ENCODE results near the gene ARMC5. TPM values are rescaled to one million over a fixed set of nuclear protein-coding genes. Genes with fewer than 3 reads are reported as not detected.

ARMC5 gene
- total RNA-seq, 1 experiment from 2014 or later = 6.7 TPM

DNA sequence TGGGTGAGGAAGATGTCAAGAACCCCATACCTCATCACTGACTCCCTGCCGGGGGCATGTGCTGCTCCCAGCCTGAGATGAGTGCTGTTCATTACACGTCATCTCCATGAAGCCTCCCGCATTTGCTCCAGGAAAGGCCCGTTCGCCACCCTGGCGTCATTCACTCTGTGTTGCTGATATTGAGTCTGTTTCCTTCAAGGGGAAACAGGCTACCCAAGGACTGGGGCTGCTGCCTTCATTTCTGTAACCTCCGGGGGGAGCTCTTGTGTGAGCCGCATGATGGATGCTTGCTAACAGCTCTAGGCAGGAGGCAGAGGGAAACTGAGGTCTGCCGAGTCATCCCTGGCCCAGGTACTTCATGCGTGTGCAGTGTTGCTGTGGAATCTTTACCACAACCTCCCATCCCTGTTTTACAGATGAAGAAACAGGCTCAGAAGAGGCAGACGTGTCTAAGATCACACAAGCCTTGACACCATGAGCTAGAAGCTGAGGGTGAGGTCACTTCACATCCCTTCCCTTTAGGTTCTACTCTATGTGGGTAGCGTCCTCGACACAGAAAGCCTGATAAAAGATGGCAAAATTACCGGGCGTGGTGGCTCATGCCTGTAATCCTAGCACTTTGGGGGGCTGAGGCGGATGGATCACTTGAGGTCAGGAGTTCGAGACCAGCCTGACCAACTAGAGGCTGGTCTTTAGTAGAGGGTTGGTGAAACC is 3.5 kb upstream of the ARMC5 start:
- in situ Hi-C loops (cut with HindIII; ENCODE audit: low pct_unique_long_range_greater_than_20kb, low sequenced_read_pairs) = no loop called here
- peak; percentile 44 for DNase-seq (ENCODE audit: low read depth, low spot score)

DNA sequence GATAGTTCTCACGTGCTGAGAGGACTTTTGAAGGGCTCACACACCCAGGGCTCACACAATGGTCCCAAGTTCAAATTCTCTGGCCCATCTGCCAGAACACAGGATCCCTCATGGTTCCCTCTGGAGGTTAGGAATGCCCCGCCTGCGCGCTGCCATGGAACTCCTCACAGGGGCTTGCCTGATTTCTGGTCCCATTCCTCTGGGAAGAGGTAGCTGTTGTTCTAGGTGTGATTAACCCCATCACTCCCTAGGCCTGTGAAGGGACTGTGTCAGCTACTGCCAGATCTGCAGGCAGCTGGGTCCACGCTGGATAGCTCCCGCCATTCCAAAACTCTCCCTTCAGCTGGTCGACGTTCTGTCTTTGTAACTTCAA is 2.3 kb upstream of the ARMC5 start:
- DNase-seq (ENCODE audit: low read depth, low spot score) = no peak
- in situ Hi-C loops (cut with HindIII; ENCODE audit: low pct_unique_long_range_greater_than_20kb, low sequenced_read_pairs) = no loop called here

DNA sequence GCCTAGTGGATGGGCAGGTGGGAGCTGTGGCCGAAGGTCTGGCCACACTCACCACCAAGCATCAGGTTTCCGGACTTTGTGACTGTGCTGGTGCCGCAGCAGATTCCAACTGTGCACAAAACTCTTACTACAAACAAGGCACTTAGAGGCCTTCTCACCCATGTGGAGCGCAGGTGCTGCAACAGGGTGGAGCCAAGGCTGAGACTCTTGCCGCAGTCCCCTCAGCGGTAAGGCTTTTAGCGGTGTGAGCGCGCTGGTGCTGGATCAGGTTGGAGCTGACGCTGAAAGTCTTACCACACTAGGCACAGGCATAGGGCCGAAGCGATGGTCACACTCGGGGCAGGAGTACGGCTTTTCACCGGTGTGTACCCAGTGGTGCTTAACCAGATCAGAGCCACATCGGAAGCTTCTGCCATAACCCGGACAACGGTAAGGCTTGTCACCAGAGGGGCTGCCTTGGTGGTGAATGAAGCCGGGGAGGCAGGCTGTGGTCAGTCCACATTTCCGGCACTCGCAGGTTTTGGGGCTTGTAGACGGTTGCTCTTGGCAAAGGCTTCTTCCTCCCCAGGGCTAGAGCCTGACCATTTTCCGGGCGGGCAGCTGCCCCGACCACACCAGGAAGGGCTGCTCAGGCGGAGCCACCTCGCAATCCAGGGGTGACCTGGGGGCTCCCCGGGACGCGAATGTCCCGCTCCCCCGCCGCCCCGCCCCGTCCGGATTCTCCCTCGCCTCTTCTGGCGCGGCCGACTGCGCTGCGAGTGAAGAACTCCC is 1.0 kb upstream of the ARMC5 start:
- DNase-seq (ENCODE audit: low read depth, low spot score) = peak; percentile 24
- in situ Hi-C loops (cut with HindIII; ENCODE audit: low pct_unique_long_range_greater_than_20kb, low sequenced_read_pairs) = no loop called here

DNA sequence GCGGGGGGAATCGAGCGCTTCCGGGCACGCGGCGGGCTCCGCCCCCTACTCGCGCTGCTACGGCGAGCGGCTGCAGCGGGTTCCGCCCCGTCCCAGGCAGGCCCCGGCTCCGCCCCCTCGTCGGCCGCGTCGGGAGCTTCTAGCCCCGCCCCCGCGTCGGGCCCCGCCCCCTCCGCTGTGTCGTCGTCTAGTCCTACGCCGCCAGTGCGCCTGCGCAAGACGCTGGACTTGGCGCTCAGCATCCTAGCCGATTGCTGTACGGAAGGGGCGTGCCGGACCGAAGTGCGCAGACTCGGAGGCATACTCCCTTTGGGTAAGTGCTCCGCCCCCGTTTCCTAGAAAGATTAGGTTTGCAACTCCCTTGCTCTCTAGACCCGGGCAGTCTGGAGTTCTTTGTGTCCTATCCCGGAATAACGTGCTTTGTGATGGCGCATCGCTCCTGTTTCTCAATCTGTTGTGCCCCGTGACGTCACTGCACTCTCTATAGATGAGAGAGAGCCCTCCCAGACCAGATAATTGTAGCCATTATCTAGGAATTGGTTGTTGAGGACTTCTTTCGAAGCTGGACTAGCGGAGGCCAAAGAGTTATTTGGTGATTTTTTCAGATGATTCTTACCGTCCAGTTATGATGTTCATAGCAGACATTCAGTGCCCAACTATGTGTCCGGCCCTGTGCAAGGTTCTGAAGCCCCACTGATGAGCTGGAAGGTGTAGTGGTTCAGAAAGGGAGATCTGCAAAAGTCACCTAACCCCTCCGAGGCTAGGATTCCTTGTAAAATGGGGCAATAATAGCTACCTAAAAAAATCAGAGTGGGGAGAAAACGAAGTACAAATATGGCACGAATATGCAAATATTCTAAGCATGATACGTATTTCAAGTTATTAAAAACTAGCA is 633 bp downstream of the ARMC5 start:
- DNase-seq (ENCODE audit: low read depth, low spot score) = peak; percentile 99

DNA sequence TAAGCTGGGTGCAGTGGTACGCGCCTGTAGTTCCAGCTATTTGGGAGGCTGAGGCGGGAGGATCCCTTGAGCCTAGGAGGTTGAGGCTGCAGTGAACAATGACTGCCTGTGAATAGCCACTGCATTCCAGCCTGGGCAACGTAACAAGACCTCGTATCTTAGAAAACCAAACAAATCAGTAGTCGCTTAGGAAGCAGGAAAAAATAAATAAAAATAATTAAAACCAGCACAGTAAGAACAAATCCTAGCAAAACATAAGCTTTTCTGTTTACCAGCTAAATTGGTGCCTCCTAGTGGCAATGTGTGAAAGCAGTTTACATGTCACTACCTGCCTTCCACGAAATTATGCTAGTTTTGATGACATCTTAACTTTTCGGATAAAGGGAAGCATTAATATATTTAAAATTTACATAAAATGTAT is 1.3 kb downstream of the ARMC5 start:
- in situ Hi-C loops (cut with HindIII; ENCODE audit: low pct_unique_long_range_greater_than_20kb, low sequenced_read_pairs) = no loop called here
- peak; percentile 56 for DNase-seq (ENCODE audit: low read depth, low spot score)

More for the DNA sequence above, 633 bp downstream of the ARMC5 start:
- in situ Hi-C loops (cut with HindIII; ENCODE audit: low pct_unique_long_range_greater_than_20kb, low sequenced_read_pairs) = no loop called here

DNA sequence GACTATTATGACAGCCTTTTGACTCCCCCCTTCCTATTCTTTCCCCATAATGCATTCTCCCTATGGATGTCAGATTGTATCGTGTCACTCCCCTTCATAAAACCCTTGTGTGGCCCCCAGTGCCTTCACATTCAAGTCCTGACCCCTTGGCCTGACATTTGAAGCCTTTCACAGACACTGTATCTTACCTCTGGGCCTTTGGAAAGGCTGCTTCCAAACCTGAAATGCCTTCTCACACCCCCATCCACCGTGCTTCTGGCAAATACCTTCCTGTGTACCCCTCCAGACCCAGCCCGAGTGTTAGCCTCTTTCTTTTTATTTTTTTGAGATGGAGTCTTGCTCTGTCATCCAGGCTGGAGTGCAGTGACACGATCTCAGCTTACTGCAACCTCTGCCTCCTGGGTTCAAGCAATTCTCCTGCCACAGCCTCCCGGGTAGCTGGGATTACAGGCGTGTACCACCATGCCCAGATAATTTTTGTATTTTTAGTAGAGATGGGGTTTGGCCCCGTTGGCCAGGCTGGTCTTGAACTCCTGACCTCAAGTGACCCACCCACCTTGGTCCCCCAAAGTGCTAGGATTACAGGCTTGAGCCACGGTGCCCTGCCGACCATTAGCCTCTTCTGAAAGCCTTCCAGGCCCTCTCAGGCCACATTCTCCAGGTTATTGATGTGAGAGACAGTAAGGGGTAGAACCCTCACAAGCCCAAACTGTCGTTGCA is 2.1 kb downstream of the ARMC5 start:
- in situ Hi-C loops (cut with HindIII; ENCODE audit: low pct_unique_long_range_greater_than_20kb, low sequenced_read_pairs) = no loop called here
- DNase-seq (ENCODE audit: low read depth, low spot score) = no peak

DNA sequence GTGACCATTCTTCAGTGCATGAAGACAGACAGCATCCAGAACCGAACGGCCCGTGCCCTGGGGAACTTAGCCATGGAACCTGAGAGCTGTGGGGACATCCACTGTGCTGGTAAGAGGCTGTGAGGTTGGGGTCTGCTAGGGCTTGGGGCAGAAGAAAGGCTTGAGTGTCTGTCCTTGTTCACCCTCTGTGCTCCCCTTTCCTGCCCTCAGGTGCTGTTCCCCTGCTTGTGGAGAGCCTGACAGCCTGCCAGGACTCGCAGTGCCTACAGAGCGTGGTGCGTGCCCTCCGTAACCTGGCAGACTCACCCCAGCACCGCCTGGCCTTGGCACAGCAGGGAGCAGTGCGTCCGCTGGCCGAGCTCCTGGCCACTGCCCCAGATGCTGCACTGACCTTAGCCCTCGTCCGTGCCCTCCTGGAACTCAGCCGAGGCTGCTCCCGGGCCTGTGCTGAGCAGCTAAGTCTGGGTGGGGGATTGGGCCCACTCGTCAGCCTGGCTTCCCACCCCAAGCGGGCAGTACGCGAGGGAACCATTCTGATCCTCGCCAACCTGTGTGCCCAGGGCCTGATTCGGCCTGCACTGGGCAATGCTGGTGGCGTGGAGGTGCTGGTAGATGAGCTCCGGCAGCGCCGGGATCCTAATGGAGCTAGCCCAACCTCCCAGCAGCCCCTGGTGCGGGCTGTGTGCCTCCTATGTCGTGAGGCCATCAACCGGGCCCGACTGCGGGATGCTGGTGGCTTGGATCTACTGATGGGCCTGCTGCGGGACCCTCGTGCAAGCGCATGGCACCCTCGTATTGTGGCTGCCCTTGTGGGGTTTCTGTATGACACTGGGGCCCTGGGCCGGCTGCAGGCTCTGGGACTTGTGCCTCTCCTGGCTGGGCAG is 2.9 kb downstream of the ARMC5 start:
- in situ Hi-C loops (cut with HindIII; ENCODE audit: low pct_unique_long_range_greater_than_20kb, low sequenced_read_pairs) = no loop called here
- no peak for DNase-seq (ENCODE audit: low read depth, low spot score)

DNA sequence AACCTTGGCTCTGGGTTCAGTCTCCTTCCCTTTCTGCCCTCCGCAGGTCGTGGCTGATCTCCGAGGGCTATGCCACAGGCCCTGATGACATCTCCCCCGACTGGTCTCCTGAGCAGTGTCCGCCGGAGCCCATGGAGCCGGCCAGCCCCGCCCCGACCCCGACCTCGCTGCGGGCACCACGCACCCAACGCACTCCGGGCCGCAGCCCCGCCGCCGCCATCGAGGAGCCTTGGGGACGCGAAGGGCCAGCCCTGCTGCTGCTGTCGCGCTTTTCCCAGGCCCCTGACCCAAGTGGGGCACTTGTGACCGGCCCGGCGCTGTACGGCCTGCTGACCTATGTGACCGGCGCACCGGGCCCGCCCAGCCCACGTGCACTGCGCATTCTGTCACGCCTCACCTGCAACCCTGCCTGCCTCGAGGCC is 5.1 kb downstream of the ARMC5 start:
- in situ Hi-C loops (cut with HindIII; ENCODE audit: low pct_unique_long_range_greater_than_20kb, low sequenced_read_pairs) = no loop called here
- DNase-seq (ENCODE audit: low read depth, low spot score) = no peak

DNA sequence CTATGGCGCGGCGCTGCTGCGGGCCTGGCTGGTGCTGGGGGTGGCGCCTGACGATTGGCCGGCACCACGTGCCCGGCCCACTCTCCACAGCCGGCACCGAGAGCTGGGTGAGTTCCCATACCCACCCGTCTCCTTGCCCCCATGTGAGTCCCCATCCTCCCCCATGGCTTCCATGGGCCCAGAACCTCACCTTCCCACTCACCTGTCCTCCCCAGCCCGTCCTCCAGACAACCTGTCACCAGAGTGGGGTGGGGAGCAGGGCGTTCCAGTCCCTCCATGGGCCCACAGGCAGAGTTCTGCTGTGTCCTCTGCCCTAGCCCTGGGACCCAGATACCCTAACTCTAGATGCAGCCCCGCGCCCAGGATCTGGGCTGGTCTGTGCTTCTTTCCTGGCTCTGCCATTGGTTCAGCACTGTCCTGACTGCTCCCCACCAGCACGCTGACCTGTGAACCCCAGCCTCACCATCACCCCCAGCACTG is 5.5 kb downstream of the ARMC5 start:
- in situ Hi-C loops (cut with HindIII; ENCODE audit: low pct_unique_long_range_greater_than_20kb, low sequenced_read_pairs) = no loop called here
- no peak for DNase-seq (ENCODE audit: low read depth, low spot score)

DNA sequence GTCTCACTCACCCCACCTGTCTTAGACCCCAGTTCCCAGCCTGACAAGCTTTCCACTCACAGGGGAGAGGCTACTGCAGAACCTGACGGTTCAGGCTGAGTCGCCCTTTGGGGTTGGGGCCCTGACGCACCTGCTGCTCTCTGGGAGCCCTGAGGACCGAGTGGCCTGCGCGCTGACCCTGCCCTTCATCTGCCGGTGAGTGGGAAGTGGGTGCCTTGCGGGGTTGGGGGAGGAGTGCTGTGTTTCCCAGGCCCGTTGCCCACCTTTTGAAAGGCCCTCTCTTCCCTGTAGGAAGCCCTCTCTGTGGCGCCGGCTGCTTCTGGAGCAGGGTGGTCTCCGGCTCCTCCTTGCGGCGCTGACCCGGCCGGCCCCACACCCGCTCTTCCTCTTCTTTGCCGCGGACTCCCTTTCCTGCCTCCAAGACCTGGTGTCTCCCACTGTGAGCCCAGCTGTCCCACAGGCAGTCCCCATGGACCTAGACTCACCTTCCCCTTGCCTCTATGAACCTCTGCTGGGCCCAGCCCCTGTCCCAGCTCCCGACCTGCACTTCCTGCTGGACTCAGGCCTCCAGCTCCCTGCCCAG is 6.6 kb downstream of the ARMC5 start:
- no peak for DNase-seq (ENCODE audit: low read depth, low spot score)
- in situ Hi-C loops (cut with HindIII; ENCODE audit: low pct_unique_long_range_greater_than_20kb, low sequenced_read_pairs) = no loop called here

DNA sequence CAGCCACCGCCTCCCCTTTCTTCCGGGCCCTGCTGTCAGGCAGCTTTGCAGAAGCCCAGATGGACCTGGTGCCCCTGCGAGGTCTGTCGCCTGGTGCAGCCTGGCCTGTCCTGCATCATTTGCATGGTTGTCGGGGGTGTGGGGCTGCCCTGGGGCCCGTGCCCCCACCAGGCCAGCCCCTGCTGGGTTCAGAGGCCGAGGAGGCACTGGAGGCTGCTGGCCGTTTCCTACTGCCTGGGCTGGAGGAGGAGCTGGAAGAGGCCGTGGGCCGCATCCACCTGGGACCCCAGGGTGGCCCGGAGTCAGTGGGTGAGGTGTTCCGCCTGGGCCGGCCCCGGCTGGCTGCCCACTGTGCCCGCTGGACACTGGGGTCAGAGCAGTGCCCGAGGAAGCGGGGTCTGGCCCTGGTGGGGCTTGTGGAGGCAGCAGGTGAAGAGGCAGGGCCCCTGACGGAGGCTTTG is 7.1 kb downstream of the ARMC5 start:
- in situ Hi-C loops (cut with HindIII; ENCODE audit: low pct_unique_long_range_greater_than_20kb, low sequenced_read_pairs) = no loop called here

DNA sequence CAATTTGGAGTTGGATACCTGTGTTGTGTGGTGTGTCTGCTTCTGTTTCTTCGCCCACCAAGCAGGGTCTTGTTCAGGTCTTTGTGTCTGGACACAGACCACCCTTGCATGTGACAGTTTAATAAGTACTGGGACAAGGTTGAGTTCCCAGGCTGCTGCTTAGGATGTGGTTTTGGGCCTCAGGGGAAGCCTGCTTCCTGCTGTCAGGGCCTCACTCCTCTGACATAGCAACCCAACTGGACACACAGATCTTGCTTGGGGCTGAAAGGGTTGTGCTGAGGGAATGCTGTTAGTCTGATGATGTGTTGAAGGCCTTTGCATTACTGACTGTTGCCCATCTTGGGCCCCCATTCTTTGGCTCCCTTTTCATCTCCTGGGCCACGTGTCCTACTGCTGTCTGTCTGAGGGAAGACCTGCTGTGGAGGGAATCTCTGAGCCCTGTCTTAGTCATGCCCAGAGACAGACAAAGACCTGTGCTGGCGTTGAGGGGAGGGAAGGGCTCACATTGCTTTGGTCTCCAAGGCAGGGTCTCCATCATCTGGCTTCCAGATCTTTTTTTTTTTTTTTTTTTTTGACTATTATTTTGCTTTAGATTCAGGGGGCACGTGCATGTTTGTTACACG is 8.0 kb downstream of the ARMC5 start:
- in situ Hi-C loops (cut with HindIII; ENCODE audit: low pct_unique_long_range_greater_than_20kb, low sequenced_read_pairs) = no loop called here
- DNase-seq (ENCODE audit: low read depth, low spot score) = peak; percentile 34

More for the DNA sequence above, 7.1 kb downstream of the ARMC5 start:
- DNase-seq (ENCODE audit: low read depth, low spot score) = no peak

DNA sequence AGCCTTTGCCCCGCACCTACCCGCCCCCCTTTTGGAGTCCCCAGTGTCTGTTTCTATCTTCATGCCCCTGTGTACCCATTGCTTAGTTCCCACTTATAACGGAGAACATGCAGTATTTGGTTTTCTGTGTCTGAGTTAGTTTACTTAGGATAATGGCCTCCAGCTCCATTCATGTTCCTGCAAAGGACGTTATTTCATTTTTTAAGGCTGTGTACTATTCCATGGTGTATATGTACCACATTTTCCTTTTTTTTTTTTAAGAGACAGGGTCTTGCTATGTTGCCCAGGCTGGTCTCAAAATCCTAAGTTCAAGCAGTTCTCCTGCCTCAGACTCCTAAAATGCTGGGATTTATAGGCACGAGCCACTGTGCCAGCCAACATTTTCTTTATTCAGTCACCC is 8.6 kb downstream of the ARMC5 start:
- in situ Hi-C loops (cut with HindIII; ENCODE audit: low pct_unique_long_range_greater_than_20kb, low sequenced_read_pairs) = no loop called here
- no peak for DNase-seq (ENCODE audit: low read depth, low spot score)

DNA sequence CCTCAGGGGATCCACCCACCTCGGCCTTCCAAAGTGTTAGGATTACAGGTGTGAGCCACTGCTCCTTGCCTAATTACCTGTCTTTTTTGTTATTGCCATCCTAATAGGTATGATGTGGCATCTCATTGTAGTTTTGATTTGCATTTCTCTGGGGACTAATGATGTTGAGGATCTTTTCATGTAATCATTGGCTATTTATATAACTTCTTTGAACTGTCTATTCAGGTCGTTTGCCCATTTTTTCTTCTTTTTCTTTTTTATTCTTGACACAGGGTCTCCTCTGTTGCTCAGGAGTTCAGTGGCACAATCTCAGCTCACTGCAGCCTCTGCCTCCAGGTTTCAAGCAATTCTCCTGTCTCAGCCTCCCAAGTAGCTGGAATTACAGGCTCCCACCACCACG is 11.3 kb downstream of the ARMC5 start:
- in situ Hi-C loops (cut with HindIII; ENCODE audit: low pct_unique_long_range_greater_than_20kb, low sequenced_read_pairs) = no loop called here
- DNase-seq (ENCODE audit: low read depth, low spot score) = no peak

DNA sequence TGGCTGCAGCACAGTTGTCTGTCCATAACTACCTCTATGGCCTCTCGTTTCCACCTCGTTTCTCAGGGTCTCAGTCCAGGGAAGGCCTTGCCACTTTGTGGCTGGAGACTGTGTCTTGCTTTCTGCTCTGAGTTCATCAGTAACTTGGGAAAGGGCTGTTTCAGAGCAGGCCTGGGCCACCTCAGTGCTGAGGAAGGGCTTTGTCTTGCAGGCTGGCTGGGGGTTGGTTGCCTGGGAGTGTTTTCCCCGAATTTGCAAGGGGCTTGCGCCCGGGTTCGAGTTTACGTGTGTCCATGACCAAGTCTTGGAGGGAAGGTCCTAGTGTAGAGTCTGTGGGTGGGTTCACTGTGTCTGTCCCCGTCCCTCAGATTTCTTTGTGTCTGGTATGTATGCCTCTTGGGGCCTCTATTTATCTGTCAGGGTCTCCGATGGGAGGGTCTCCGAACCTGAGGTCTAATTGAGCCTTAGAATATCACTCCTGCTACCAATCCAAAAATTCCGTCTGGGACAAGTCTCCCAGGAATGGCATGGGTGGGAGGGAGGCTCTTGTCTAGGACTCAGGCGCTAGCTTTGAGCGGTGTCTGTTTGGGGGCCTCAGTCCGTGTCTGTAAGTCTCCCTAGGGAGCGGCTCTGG is 12.1 kb downstream of the ARMC5 start:
- in situ Hi-C loops (cut with HindIII; ENCODE audit: low pct_unique_long_range_greater_than_20kb, low sequenced_read_pairs) = no loop called here
- no peak for DNase-seq (ENCODE audit: low read depth, low spot score)
